GM12801 (cell line): ENCODE results near the gene EPB41L4A.

Experiments used
- CTCF ChIP-seq: IDR thresholded peaks from one replicate; pipeline ENCODE4 v1.5.1; 2011; ENCODE audit warnings: control low read depth; ENCODE audit not compliant: insufficient read length; ENCODE audit errors: extremely low read depth

The EPB41L4A gene

GRCh38 chr5:112196584-112196983 is 222.5 kb downstream of the EPB41L4A start:
- TF ChIP-seq CTCF, result no peak

DNA sequence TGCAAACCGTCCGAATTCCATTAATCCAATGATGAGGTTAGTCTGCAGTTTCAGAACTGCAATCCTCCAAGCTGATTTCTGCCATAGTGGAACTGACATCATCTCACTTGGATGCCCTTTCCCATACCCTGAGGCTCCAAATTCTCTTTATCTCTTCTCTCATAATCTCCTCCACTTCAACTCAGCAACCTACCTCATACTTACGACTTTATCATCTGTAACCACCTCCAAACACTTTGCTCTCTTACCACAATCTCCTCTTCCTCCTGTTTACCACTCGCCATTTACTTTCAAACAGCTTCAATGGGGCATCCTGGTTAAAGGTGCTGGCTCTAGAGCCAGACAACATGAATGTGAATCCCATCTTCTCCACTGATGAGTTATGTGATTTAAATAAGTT is 223.2 kb downstream of the EPB41L4A start:
- TF ChIP-seq CTCF, result no peak

- no peak for TF ChIP-seq CTCF
Observed at GRCh38 chr5:112192866-112193265, 226.2 kb downstream of the EPB41L4A start.

GRCh38 chr5:112192072-112192471 is 227.0 kb downstream of the EPB41L4A start:
- no peak for TF ChIP-seq CTCF

DNA sequence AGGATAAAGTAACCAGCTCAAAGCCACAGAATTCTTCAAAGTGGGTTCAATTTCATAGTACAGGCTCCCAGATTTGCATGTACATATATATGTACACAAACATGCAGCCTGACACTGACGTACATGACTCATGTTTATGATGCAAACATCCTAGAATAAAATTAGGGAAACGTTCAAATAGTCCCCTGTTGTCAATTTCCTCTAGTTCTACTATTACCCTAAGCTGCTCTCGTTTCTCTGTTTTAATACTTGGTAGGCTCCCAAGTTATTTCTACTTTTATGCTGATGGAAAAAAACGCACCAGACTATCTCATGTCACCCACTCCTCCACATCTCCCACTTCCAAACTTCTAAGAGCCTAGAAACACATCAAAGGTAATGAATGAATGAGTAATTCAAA is 229.7 kb downstream of the EPB41L4A start:
- TF ChIP-seq CTCF, result no peak

DNA sequence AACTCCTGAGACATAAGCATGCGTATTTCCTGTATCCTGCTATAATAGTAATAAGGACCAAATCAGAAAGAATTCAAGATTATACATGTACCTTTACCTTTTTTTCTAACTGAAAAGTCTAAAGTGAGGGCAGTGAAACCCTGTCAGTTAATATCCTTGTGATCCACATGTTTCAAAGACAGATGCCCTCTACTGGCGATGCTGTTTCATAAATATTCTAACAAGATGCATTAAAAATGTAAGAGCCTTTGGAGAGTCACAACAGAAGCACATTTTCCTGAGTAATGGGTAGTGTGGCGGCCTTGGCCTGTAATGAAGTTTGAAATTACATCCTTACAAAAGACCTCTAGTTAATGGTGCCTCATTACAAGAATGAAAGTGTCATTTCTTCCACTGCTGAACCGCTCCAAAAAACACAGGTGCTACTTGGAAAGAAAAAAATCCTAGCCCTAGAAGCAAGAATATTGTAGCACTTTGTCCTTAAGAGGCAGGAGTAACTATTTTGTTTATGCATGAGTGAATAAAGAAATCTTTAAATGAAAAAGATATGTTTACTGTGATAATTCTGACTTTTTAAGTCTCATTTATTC is 232.6 kb downstream of the EPB41L4A start:
- no peak for TF ChIP-seq CTCF

DNA sequence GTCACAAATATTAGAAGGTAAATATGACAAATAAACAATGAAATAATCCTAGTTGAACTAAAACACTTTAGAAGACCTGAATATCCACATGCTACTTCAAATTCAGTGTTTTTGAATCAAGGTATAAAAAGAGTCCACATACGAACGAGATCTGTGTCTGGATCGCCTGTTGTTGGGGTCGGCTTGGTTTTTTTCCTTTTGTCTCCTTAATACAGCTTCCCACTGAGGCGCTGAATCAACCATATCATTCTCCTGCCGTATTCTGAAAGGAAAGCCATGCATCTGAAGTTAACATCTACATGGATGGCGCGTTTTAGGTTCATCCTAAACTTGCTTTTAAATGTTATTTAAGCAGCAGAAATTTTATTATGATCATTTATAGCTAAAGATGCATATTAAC is 235.2 kb downstream of the EPB41L4A start:
- TF ChIP-seq CTCF, result no peak
